HCT116 (cell line): ENCODE measurements around the gene PKD2. TPM values are rescaled to one million over a fixed set of nuclear protein-coding genes. Genes with fewer than 3 reads are reported as not detected.

Experiments
- ATAC-seq: fragments of 200-7000 bp; cut with Tn5 transposase; 2 replicates; pipeline ENCODE4 v1.9.1; 2020; ENCODE audit warnings: mild to moderate bottlenecking, moderate library complexity
- BruUV-seq: library from RNA; stranded (reverse); fragments of 400-500 nt; replicated peaks from 2 replicates; lab custom pipeline; 2021; lab: Mats Ljungman, UMichigan
- CTCF ChIA-PET: fragments of 300-600 bp; sonication (Branson Sonifier 250); formaldehyde crosslinking; loops from one replicate; lab custom pipeline; 2021; ENCODE audit warnings: antibody characterized with exemption; lab: Charles Lee
- POLR2A ChIA-PET: fragments of 300-600, 350-600 bp; sonication (Branson Sonifier 250); formaldehyde crosslinking; loops from one replicate; lab custom pipeline; 2021; ENCODE audit warnings: antibody characterized with exemption; lab: Charles Lee
- RAD21 ChIA-PET, 2 experiments: fragments of 300-600 bp; sonication (Branson Sonifier 250); formaldehyde crosslinking; loops; one replicate each; lab custom pipeline; 2023; ENCODE audit warnings: low total read pairs in 2 of 2; ENCODE audit not compliant: uncharacterized antibody in 2 of 2, unreplicated experiment in 2 of 2, low non-redundant PET in 1 of 2; lab: Charles Lee
- DNase-seq: peaks from one replicate; pipeline ENCODE4 v3.0.0-alpha.2; 2010; ENCODE audit warnings: low read depth, low spot score
- H2AFZ ChIP-seq: fragments of 200-600 bp; shearing (Covaris generic), sonication (generic); 2 replicates; pipeline ENCODE4 v1.6.1; 2017; ENCODE audit warnings: low read depth, mixed run types, mixed read lengths, antibody characterized with exemption, low read length; ENCODE audit not compliant: poor library complexity, severe bottlenecking
- H3K27ac ChIP-seq: 2 replicates; pipeline ENCODE4 v1.5.1; 2012; ENCODE audit warnings: low read depth, low read length
- H3K27me3 ChIP-seq: fragments of 200-600 bp; sonication (generic); 2 replicates; pipeline ENCODE4 v1.6.1; 2016; ENCODE audit warnings: mixed run types, low read length, mixed read lengths; ENCODE audit not compliant: insufficient read depth
- H3K36me3 ChIP-seq, 2 experiments: fragments of 200-500 bp in 1 of 2; fragments of 200-600 bp in 1 of 2; sonication (Bioruptor generic) in 1 of 2; sonication (generic) in 1 of 2; 2 replicates each; pipeline versions ENCODE4 v1.5.1 to v1.6.1; 2014 to 2016; ENCODE audit warnings: low read length in 2 of 2, inconsistent platforms in 1 of 2, mixed read lengths in 1 of 2, mixed run types in 1 of 2; ENCODE audit not compliant: insufficient read depth in 2 of 2, control insufficient read depth in 1 of 2
- H3K4me1 ChIP-seq, 2 experiments: fragments of 200-600 bp in 1 of 2; sonication (generic) in 1 of 2; 2 replicates each; pipeline versions ENCODE4 v1.5.1 to v1.6.1; 2012 to 2017; ENCODE audit warnings: low read length in 2 of 2, inconsistent platforms in 1 of 2, mild to moderate bottlenecking in 1 of 2, mixed read lengths in 1 of 2, mixed run types in 1 of 2, moderate library complexity in 1 of 2; ENCODE audit not compliant: insufficient read depth in 2 of 2, control insufficient read depth in 1 of 2
- H3K4me2 ChIP-seq: fragments of 200-600 bp; sonication (generic); 2 replicates; pipeline ENCODE4 v1.6.1; 2017; ENCODE audit warnings: mixed run types, low read length, mixed read lengths
- H3K4me3 ChIP-seq, 2 experiments: fragments of 200-600 bp in 1 of 2; sonication (generic) in 1 of 2; replicated peaks in 1 of 2; 2 replicates each; pipeline ENCODE4 v1.5.1; 2011 to 2016; ENCODE audit warnings: low read length in 2 of 2, control low read depth in 1 of 2, low read depth in 1 of 2, mild to moderate bottlenecking in 1 of 2, mixed read lengths in 1 of 2, mixed run types in 1 of 2
- H3K79me2 ChIP-seq: fragments of 200-600 bp; sonication (generic); 2 replicates; pipeline ENCODE4 v1.6.1; 2017; ENCODE audit warnings: mild to moderate bottlenecking, mixed run types, low read length, moderate library complexity, mixed read lengths; ENCODE audit not compliant: insufficient read depth
- H3K9ac ChIP-seq: fragments of 200-600 bp; sonication (generic); 2 replicates; pipeline ENCODE4 v1.6.1; 2016; ENCODE audit warnings: low read length, mixed read lengths
- H3K9me2 ChIP-seq: fragments of 200-600 bp; sonication (generic), shearing (Covaris generic); 2 replicates; pipeline ENCODE4 v1.6.1; 2017; ENCODE audit warnings: mixed run types, mild to moderate bottlenecking, moderate library complexity; ENCODE audit not compliant: insufficient read depth
- H3K9me3 ChIP-seq, 2 experiments: fragments of 200-500 bp in 1 of 2; fragments of 200-600 bp in 1 of 2; sonication (Bioruptor generic) in 1 of 2; sonication (generic) in 1 of 2; 2 replicates each; pipeline ENCODE4 v1.6.1; 2014 to 2017; ENCODE audit warnings: low read length in 2 of 2, mixed read lengths in 2 of 2, inconsistent platforms in 1 of 2, low read depth in 1 of 2, mild to moderate bottlenecking in 1 of 2, mixed run types in 1 of 2, moderate library complexity in 1 of 2; ENCODE audit not compliant: control insufficient read depth in 1 of 2, insufficient read depth in 1 of 2
- H4K20me1 ChIP-seq: fragments of 200-600 bp; sonication (generic), shearing (Covaris generic); 2 replicates; pipeline ENCODE4 v1.6.1; 2017; ENCODE audit warnings: mixed run types, mild to moderate bottlenecking, moderate library complexity; ENCODE audit not compliant: insufficient read depth
- ATF3 ChIP-seq: IDR thresholded peaks from 2 replicates; pipeline ENCODE4 v1.6.1; 2012
- CBX3 ChIP-seq: IDR thresholded peaks from 2 replicates; pipeline ENCODE4 v1.6.1; 2012; ENCODE audit warnings: low read depth
- CEBPB ChIP-seq: IDR thresholded peaks from 2 replicates; pipeline ENCODE4 v1.6.1; 2012; ENCODE audit warnings: low read depth
- CTCF ChIP-seq, 3 experiments: fragments of 200-600 bp in 1 of 3; sonication (generic) in 1 of 3; IDR thresholded peaks in 2 of 3; conservative IDR thresholded peaks in 1 of 3; 2 replicates each; pipeline ENCODE4 v1.5.1; 2012 to 2017; ENCODE audit warnings: low read depth in 2 of 3, low read length in 2 of 3, antibody characterized with exemption in 1 of 3, borderline replicate concordance in 1 of 3, control low read depth in 1 of 3, mild to moderate bottlenecking in 1 of 3, mixed read lengths in 1 of 3, mixed run types in 1 of 3, moderate library complexity in 1 of 3; ENCODE audit not compliant: insufficient read depth in 1 of 3
- EGR1 ChIP-seq: IDR thresholded peaks from 2 replicates; pipeline ENCODE4 v1.6.1; 2012; ENCODE audit warnings: low read depth
- EZH2 ChIP-seq: fragments of 200-600 bp; sonication (generic); IDR thresholded peaks from 2 replicates; pipeline ENCODE4 v1.6.1; 2017; ENCODE audit warnings: antibody characterized with exemption, mixed run types
- EZH2phosphoT487 ChIP-seq: fragments of 200-600 bp; IDR thresholded peaks from 2 replicates; pipeline ENCODE4 v1.6.1; 2018; ENCODE audit warnings: antibody characterized with exemption, borderline replicate concordance
- FOSL1 ChIP-seq: IDR thresholded peaks from 2 replicates; pipeline ENCODE4 v1.6.1; 2012; ENCODE audit warnings: low read depth
- MAX ChIP-seq: IDR thresholded peaks from 2 replicates; pipeline ENCODE4 v1.6.1; 2012
- POLR2A ChIP-seq: IDR thresholded peaks from 2 replicates; pipeline ENCODE4 v1.7.0; 2011; ENCODE audit warnings: borderline replicate concordance; ENCODE audit not compliant: insufficient read depth, insufficient read length; ENCODE audit errors: extremely low read depth
- POLR2AphosphoS5 ChIP-seq: IDR thresholded peaks from 2 replicates; pipeline ENCODE4 v1.6.1; 2011; ENCODE audit warnings: mild to moderate bottlenecking, low read depth, low read length, moderate library complexity
- REST ChIP-seq: IDR thresholded peaks from 2 replicates; pipeline ENCODE4 v1.6.1; 2012; ENCODE audit warnings: low read depth
- SIN3A ChIP-seq: IDR thresholded peaks from 2 replicates; pipeline ENCODE4 v1.6.1; 2012; ENCODE audit warnings: low read depth
- SP1 ChIP-seq: IDR thresholded peaks from 2 replicates; pipeline ENCODE4 v1.6.1; 2012; ENCODE audit warnings: low read depth
- TCF7L2 ChIP-seq: IDR thresholded peaks from 2 replicates; pipeline ENCODE4 v1.7.0; 2011; ENCODE audit warnings: borderline replicate concordance, inconsistent platforms; ENCODE audit not compliant: insufficient read depth, insufficient read length; ENCODE audit errors: extremely low read depth
- ZBTB33 ChIP-seq: IDR thresholded peaks from 2 replicates; pipeline ENCODE4 v1.6.1; 2011; ENCODE audit warnings: mild to moderate bottlenecking, low read length, moderate library complexity; ENCODE audit not compliant: insufficient replicate concordance; ENCODE audit errors: extremely low read depth
- ZFX ChIP-seq: fragments of 450-650 bp; IDR thresholded peaks from 2 replicates; pipeline ENCODE4 v1.6.1; 2017
- intact Hi-C: fragments of 100-400 bp; cut with micrococcal nuclease; formaldehyde crosslinking; loops from 2 replicates; pipeline ENCODE4 v1.10.0; 2022
- total RNA-seq: library from RNA; stranded (reverse); gene quantifications from one replicate; pipeline ENCODE4 v1.2.1, GENCODE V29; 2021; ENCODE audit not compliant: unreplicated experiment

PKD2 gene
- total RNA-seq, 1 experiment from 2014 or later = 10.1 TPM

GRCh38 chr4:88054229-88054628, 46.8 kb downstream of the PKD2 start:
- Histone ChIP-seq H3K27ac (no peak overlapping the region), H3K4me3 (no peak overlapping the region), H3K27me3 (no peaks in the 10 kb centered on the region), H4K20me1 (no peaks in the 10 kb centered on the region), H3K36me3 (peaks cover 0 to 18% of the 10 kb centered on the region in 2 experiments; a peak in 2 of 4 replicates), H3K9me3 (no peaks in the 10 kb centered on the region), H3K4me1 (no peaks in the 10 kb centered on the region), H3K79me2 (no peaks in the 10 kb centered on the region), H3K9me2 (no peaks in the 10 kb centered on the region), H3K4me2 (no peak overlapping the region), H3K9ac (no peak overlapping the region), H2AFZ (no peak overlapping the region)
- no peak for DNase-seq
- RAD21 ChIA-PET = interaction anchor here in 1 of 2 experiments (1.2 kb wide), 1 partner anchor 158 kb away, joined by 6 read pairs; no protein-coding TSS in a partner anchor
- CTCF ChIA-PET = interaction anchor here (0.7 to 2.6 kb wide), 7 partner anchors 21 to 463 kb away, joined by 3 to 42 read pairs (median 5); no protein-coding TSS in a partner anchor
- BruUV-seq = no TSS peak
- no peak for TF ChIP-seq ZBTB33
- no peak for TF ChIP-seq EGR1
- no peak for TF ChIP-seq SIN3A
- no peak for TF ChIP-seq POLR2AphosphoS5
- TF ChIP-seq ZFX = no peak
- TF ChIP-seq ATF3 = no peak
- no peak for TF ChIP-seq FOSL1
- no peak for TF ChIP-seq CTCF (IDR thresholded peaks at IDR 0.05 in 2 of 3, conservative IDR thresholded peaks at IDR 0.05 in 1 of 3; ENCODE audit: borderline replicate concordance in 1 of 3, insufficient read depth in 1 of 3, low read depth in 2 of 3, low read length in 2 of 3)
- no peak for TF ChIP-seq SP1
- no peak for TF ChIP-seq TCF7L2
- no peak for TF ChIP-seq REST
- no peak for TF ChIP-seq CEBPB
- no peak for TF ChIP-seq POLR2A
- no peak for TF ChIP-seq MAX
- no peak for TF ChIP-seq EZH2
- no peak for TF ChIP-seq CBX3
- no peak for TF ChIP-seq EZH2phosphoT487
- no peak for ATAC-seq
- POLR2A ChIA-PET = no interaction called here
- intact Hi-C loops = no loop called here
